ENCODE measurements around the gene CPSF7. TPM values are rescaled to one million over a fixed set of nuclear protein-coding genes. Genes with fewer than 3 reads are reported as not detected.

The CPSF7 gene, protein sequence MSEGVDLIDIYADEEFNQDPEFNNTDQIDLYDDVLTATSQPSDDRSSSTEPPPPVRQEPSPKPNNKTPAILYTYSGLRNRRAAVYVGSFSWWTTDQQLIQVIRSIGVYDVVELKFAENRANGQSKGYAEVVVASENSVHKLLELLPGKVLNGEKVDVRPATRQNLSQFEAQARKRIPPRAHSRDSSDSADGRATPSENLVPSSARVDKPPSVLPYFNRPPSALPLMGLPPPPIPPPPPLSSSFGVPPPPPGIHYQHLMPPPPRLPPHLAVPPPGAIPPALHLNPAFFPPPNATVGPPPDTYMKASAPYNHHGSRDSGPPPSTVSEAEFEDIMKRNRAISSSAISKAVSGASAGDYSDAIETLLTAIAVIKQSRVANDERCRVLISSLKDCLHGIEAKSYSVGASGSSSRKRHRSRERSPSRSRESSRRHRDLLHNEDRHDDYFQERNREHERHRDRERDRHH
- total RNA-seq, result 25.9 and 30.7 TPM in 2 replicates

DNA sequence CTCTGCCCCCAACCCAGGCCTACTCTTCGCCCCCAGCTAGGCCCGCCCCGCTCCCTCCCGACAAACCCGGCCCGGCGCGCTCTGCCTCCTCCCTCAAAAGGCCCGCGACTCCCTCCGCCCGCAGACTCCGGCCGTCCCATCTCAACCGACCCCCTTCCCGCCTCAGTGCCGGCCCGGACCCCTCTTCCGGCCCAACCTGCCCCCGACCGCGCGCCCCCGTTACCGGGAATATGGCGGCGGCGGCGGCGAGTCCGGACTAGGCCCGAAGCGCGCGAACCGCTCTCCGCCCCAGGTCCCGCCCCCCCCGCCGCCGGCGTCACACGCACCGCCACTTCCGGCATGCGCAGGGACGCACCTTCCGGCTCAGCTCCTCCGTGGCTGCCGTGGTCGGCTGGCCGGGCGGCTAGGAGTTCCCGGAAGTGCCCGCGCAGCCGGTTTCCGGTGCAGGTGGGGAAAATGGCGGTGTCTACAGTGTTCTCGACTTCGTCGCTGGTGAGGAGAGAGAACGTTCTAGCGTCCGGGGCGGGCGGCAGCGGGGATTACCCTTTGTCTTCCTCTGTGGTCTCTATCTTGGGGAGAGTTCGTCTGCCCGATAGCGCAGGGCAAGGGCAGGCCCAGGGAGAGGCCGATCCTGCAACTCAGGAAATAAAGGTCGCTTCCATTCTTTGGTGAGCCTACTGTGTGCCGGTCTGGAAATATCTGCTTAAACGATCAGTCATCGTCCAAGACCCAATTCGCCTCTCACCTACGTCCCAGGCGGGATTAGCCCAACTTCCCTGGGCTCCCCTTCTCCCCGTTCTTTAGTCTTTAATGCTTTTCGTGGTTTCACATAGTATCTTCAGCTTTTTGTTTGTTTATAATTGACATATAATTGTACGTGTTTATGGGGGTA lies at the start of gene CPSF7, which contains the start of gene SDHAF2:
TSS of gene CPSF7 (minus strand) at position 285 of the 892 bp plus-strand sequence. CDS start 740 bp downstream, outside the sequence.
TSS of gene SDHAF2 (plus strand) at position 434 of the 892 bp plus-strand sequence. CDS start at position 457, 23 bp downstream.

DNA sequence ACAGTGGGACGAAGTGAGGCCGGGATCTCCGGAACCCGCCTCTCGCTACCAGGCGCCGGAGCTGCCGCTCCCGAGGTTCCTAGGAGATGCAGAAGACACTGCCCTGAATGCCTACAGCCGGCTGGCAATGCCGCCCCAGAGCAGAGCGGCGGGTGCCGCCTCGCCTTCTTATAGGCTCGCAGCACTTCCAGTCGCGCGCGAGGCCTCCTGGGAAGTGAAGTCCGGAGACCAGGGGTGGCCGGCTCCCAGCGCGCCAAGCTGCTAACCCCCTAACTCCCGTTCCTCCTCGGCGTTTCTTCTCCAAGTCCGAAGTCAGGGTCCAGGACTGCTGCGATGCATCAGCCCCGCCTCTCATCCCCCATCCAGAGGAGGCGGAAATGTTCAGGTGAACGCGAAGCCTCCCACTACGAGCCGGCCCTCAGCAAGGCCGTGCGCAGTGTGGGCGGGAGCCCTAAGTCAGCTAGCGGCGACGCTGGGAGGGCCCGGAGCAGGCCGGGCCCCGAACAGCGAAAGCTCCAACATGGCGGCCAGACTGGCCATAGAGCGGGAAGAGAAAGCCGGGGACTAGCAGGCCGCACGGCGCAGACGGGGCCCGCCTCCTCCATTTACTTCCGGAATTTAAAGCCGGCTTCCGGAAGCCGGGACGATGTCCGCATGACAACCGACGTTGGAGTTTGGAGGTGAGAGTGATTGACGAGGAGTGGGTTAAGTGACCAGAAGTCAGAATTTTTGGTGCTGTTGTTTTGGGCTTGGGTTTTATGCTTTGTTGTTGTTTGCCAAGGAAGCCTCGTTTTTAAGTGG lies 67.8 kb downstream of the CPSF7 start, which contains the start of the genes CYB561A3 and TMEM138:
TSS of gene CYB561A3 (minus strand) at position 142 of the 801 bp plus-strand sequence. CDS start 5,169 bp downstream, outside the sequence.
TSS of gene TMEM138 (plus strand) at position 634 of the 801 bp plus-strand sequence. CDS start 2,017 bp downstream, outside the sequence.

Other genes starting within 250 kb of the CPSF7 start
- not detected in 2 replicates for gene PGA3, start 226.5 kb downstream of the CPSF7 start, total RNA-seq
- gene PGA4, start 207.6 kb downstream of the CPSF7 start, total RNA-seq, result not detected in 2 replicates
- gene PGA5, start 188.8 kb downstream of the CPSF7 start, total RNA-seq, result not detected in 2 replicates
- gene VWCE, start 134.7 kb downstream of the CPSF7 start, total RNA-seq, result 8.7 and 15.9 TPM in 2 replicates
- 191 and 196 TPM in 2 replicates for gene DDB1, start 96.9 kb downstream of the CPSF7 start, total RNA-seq
- 22.6 and 23.4 TPM in 2 replicates for gene TKFC, start 96.7 kb downstream of the CPSF7 start, total RNA-seq
- gene CYB561A3, start 68.1 kb downstream of the CPSF7 start, total RNA-seq, result 40.4 and 45.9 TPM in 2 replicates
- gene TMEM138, start 67.6 kb downstream of the CPSF7 start, total RNA-seq, result 20.5 and 35.2 TPM in 2 replicates
- 12.5 and 14.0 TPM in 2 replicates for gene TMEM216, start 37.4 kb downstream of the CPSF7 start, total RNA-seq
- 34.9 and 42.6 TPM in 2 replicates for gene SDHAF2, start 149 bp upstream of the CPSF7 start, total RNA-seq
- gene LRRC10B, start 78.8 kb upstream of the CPSF7 start, total RNA-seq, result not detected in 2 replicates
- 0.05 and 0.07 TPM in 2 replicates for gene SYT7, start 151.1 kb upstream of the CPSF7 start, total RNA-seq